Ishikawa (cell line): Measurements from ENCODE around the gene OPCML.

Experiments
- CEBPB ChIP-seq: IDR thresholded peaks from 2 replicates; pipeline ENCODE4 v1.6.1; 2012
- TCF12 ChIP-seq: IDR thresholded peaks from 2 replicates; pipeline ENCODE4 v1.6.1; 2012; ENCODE audit warnings: low read depth
- TF ChIP-seq, protein P1 (sequence below): IDR thresholded peaks from 2 replicates; pipeline ENCODE4 v1.6.1; 2012
- TF ChIP-seq, protein P2 (sequence below): IDR thresholded peaks from 2 replicates; pipeline ENCODE4 v1.6.1; 2012; ENCODE audit warnings: low read depth, mild to moderate bottlenecking

DNA sequence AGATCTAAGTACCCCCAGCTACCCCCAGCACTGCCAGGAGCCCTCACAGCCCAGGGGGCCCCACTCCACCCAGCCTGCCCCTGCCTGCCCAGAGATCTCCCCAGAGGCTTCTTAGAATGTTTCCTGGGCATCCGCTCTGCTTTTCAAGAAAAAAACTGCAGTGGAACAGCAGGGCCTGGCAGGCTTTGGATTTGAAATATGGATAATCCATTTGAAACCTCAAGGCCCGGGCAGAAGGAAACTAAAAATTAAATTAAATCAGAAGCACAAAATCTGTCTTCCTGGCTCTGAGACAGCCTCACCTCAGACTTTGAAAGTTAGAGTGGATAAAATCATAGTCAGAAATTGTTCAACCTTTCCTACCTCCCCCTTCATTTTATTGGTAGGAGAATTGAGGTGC, 273.6 kb downstream of the OPCML start:
- TF ChIP-seq CEBPB (no peak), TCF12 (no peak)
- TF ChIP-seq, protein P1, sequence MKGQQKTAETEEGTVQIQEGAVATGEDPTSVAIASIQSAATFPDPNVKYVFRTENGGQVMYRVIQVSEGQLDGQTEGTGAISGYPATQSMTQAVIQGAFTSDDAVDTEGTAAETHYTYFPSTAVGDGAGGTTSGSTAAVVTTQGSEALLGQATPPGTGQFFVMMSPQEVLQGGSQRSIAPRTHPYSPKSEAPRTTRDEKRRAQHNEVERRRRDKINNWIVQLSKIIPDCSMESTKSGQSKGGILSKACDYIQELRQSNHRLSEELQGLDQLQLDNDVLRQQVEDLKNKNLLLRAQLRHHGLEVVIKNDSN: no peak
- TF ChIP-seq, protein P2, sequence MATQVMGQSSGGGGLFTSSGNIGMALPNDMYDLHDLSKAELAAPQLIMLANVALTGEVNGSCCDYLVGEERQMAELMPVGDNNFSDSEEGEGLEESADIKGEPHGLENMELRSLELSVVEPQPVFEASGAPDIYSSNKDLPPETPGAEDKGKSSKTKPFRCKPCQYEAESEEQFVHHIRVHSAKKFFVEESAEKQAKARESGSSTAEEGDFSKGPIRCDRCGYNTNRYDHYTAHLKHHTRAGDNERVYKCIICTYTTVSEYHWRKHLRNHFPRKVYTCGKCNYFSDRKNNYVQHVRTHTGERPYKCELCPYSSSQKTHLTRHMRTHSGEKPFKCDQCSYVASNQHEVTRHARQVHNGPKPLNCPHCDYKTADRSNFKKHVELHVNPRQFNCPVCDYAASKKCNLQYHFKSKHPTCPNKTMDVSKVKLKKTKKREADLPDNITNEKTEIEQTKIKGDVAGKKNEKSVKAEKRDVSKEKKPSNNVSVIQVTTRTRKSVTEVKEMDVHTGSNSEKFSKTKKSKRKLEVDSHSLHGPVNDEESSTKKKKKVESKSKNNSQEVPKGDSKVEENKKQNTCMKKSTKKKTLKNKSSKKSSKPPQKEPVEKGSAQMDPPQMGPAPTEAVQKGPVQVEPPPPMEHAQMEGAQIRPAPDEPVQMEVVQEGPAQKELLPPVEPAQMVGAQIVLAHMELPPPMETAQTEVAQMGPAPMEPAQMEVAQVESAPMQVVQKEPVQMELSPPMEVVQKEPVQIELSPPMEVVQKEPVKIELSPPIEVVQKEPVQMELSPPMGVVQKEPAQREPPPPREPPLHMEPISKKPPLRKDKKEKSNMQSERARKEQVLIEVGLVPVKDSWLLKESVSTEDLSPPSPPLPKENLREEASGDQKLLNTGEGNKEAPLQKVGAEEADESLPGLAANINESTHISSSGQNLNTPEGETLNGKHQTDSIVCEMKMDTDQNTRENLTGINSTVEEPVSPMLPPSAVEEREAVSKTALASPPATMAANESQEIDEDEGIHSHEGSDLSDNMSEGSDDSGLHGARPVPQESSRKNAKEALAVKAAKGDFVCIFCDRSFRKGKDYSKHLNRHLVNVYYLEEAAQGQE: no peak
